DMS153 treated with DMSO at 0.1 percent for 48 hours (cell line): ENCODE data around the gene ABI3BP.

Source experiments
- DNase-seq: peaks from one replicate; lab custom pipeline; 2025; ENCODE audit not compliant: unreplicated experiment; lab: John Stamatoyannopoulos, UW

ABI3BP gene

DNA sequence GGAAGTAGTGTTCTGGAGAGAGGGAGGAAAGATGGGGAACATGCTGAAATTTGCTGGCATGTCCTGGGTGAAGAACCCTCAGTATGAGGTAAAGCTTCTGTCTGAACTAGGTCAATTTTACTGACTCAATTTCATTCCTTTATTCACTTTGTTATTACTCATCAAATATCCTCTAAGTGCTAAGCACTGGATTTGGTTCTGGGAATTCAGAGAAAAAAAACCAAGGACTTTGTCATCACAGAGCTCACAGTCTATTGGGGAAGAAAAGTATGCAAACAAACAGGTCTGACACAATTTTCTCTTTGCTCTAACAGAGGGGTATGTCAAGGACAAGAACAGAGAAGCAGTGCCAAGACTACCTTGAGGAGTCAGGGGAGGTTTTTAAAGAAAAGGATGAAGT lies 215.9 kb downstream of the ABI3BP start:
- no peak for DNase-seq

DNA sequence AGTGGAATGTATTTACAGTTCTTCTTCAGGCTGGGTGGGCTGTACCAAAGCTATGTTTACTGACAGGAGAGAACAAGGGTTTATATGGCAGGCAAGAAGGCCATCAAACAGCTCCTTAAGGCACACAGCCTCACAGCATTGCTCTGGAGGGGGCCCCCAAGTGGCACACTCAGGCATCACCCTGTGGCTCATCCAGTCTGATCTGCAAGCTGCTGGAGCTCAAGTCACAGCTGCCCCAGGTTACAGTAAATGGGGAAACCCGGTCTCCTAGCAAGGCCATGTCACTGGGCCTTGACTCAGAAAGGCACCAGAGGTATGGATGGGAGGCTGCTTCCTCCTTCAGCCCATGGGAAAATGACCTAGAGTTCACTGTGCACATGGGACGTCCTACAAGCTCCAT lies 216.5 kb downstream of the ABI3BP start:
- DNase-seq, result no peak

DNA sequence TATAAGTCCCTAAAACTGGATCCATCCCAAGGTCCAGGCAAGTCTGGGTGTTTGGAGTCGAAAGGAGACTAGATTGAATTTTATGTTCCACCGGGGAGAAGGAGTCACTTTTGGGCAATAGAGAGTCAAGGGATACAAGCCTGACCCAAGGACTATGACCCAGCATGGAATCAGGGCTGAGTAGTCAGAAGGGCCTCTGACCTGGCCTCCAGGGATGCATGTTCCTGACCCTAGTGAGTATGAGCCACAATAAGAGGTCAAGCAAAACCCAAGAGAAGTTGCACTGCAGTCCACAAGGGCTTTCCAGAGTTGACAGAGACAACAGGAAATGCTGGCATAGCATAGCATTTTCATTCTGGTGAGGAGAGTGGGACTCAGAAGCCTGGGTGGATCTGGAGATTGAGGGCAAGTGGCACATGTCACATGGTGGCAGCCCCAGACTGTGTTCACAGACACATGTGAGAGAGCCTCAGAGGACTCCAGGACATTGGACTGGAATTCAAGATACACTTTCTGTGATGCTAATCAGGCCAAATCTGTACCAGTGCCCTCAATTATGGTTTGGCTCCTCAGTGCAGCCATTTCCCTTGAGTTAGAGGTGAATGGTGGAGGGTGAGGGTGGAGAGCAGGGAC lies 217.0 kb downstream of the ABI3BP start:
- DNase-seq, result no peak

DNA sequence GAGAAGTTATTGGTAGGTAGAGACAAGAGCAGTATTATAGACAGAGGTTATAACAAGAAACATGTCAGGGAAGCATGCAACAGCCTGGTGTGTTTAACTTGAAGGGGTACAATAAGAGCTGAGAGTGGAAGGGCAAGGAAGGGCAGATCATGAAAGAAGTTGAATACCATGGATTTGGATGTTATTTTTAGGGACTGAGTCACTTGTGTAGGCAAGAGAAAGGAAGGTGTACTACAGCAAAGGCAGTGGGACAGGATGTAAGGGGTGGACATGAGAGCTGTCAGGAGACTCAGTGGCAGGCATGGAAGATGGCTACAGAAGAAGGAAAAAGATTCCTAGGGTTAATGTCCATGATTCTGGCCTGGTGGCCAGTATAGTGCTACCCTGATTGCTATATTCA lies 217.6 kb downstream of the ABI3BP start:
- no peak for DNase-seq

DNA sequence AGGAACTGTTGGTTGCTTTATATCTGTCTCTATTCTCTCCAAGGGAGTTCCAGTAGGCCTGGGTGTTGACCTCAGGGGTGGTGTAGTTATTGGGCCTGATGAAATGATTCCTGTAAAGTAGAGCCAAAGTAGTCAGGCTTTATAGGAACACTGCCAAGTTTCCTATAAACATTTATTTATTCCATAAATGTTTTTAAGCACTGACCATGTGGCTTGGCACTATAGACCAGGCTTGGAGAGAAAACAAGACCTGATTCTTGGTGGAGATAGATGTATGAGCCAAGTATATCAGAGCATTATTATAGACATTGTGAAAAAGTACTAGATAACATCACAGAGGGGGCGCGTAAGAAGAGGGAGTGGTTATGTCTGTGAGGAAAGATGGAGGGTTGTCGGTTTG lies 218.0 kb downstream of the ABI3BP start:
- DNase-seq, result no peak

GRCh38 chr3:100769693-100770092 lies 223.5 kb downstream of the ABI3BP start:
- DNase-seq, result no peak

DNA sequence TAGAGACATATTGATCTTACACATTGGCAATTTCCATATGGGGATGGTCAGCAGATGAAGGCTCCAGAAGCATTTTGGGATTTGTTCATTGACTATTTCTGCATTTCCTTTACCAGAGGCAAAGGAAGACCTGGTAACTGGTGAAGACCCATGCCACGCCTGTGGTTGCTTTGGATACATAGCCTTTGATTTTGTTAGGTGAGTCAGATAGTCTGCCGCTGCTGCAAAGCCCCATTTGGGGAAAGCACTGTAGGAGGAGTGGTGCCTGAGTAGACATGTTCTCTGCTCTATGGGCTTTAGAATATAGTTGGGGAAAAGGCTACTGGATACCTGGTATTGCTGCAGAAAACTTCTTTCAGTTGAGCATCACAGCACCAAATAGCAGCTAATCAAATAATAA lies 227.2 kb downstream of the ABI3BP start:
- no peak for DNase-seq

- DNase-seq, result no peak
Measured at GRCh38 chr3:100765437-100765975, 227.7 kb downstream of the ABI3BP start.

DNA sequence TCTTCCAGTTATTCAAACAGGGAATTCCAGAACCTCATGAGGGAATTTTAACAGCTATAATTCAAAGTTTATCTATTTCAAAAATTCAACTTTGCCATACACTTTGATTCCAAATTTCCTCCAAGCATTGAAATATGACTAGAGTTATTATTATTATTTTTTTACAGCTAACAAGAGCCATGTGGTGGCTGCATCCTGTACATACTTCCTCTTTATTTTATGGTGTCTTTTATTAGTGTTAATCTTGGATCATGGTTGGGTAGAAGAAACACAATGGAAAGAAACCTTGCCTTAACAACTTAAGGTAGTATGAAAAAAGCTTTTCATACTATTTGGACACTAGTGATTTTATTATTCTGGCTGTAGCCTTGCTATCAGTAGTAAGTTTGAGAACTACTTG lies 231.3 kb downstream of the ABI3BP start:
- no peak for DNase-seq

- DNase-seq, result no peak
Measured at GRCh38 chr3:100761211-100761942, 231.8 kb downstream of the ABI3BP start.

DNA sequence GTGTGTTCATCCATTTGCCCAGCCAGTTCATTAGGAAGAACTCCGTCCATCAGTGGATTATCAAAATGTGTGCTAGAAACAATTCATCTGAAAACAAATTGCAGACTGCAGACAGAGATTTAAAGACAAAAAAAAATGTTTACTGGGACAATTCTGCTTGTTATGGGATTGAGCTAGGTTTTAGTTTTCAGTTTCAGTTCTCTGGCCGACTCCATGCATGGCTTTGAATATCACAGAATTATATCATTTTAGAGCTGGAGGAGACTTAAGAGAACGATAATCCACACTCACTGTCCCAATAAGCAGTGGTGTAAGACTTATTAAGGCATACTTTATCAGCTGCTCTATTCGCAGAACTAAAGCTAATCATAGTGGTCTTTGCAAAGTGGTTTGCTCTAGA lies 232.8 kb downstream of the ABI3BP start:
- no peak for DNase-seq

DNA sequence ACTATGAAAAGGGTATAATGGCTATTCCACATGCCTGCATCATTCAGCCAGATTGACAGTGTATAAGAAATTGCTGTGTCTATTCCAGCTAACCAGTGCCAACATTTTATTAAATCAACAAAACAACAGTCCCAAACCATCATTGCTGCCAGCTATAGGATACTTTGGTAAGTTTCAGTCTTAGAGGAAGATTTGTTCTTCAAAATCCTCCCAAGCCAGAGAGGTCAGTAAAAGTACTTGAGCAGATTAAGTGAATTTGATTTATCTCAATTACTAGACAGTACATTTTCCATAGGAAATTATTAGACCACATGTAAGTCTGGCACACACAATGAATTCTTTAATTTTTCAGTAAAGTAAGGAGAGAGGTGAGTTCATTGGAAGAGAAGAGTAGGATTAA lies 233.3 kb downstream of the ABI3BP start:
- no peak for DNase-seq

GRCh38 chr3:100759159-100759558 lies 234.1 kb downstream of the ABI3BP start:
- DNase-seq, result no peak

DNA sequence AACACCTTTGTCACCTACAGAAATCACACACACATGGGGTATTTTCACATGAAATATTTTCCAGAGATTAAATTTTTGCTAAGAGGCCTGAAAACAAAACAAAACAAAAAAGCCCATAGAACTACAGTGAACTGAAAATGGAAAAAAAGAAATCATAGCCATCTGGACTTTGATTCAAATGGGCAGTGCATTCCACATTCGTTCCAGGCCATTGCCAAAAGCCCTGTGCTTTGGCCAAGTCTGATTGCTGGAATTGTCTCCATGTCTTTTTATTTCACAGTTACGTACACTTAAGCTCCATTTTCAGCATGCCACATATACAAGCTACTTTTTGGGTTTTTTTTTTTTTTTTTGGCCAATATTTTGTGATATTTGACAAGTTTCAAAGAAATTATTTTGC lies 236.8 kb downstream of the ABI3BP start:
- no peak for DNase-seq

DNA sequence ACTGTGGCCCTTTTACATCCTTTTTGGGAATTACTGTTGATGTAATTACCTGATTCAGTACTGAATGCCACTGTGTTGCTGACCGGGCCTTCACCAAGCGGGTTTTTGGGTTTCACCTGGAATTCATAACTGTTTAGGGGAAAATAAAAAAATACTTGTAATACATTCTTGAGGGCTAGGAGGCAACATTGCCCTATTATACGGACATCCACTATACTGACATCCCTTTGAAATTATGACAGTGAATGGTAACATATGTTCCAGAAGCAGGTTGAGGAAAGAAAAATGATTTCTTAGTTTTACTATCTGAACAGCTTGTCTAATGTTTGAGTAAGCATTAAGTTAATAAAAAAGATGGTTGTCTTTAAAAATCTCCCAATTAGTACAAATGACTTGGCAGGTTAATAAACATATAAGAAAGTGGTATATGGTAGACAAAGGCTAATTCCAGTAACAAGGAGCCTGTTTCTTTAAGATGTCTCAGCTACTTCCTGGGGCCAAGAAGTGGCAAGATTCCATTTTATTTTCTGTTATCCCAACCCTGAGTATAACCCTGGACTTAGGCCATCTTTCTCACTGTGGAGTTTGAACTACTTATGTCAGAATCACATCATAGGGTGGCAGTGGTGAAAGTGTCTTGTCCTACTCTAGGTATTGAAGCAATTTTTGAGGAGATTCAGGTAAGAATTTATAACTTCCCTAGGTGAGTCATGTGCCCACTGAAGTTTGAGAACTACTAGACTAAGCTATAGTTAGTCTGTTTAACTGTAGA lies 238.5 kb downstream of the ABI3BP start:
- DNase-seq, result no peak

GRCh38 chr3:100753846-100754245 lies 239.4 kb downstream of the ABI3BP start:
- DNase-seq, result no peak

DNA sequence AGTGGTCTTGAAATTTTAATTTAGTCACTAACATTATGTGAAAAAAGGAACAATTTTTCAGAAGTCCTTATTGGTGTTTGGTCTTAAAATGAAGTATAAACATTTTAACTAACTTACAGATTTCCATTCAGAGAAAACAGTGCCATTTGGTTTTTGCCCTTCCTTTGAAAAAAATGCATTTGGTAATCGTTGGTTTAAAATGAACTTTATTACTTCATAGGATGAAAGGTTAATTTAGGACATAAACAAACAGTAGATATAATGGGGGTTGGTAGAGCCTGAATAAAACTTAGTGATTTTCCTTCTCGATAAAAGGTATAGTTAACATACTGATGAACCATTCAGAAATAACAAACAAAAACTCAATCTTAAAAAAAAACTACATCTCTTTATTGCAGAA lies 244.3 kb downstream of the ABI3BP start:
- no peak for DNase-seq

GRCh38 chr3:100748220-100748619 lies 245.0 kb downstream of the ABI3BP start:
- no peak for DNase-seq

GRCh38 chr3:100746092-100746491 lies 247.1 kb downstream of the ABI3BP start:
- no peak for DNase-seq

- no peak for DNase-seq
Measured at GRCh38 chr3:100745617-100746016, 247.6 kb downstream of the ABI3BP start.

DNA sequence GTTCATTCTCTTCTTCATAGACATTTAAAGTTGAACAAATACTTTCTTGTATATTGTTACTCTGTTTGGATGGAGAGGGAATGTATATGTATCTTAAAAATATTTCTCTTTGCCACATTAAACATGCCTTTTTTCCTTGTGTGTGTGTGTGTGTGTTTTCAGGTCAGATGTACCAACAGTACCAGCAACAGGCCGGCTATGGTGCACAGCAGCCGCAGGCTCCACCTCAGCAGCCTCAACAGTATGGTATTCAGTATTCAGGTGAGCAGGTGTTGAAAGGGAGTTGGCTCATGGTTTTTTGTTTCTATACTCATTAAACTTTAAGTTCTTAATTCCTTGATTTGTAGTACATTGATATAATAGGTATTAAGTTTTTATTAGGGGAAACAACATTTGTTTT lies 248.6 kb downstream of the ABI3BP start:
- no peak for DNase-seq

DNA sequence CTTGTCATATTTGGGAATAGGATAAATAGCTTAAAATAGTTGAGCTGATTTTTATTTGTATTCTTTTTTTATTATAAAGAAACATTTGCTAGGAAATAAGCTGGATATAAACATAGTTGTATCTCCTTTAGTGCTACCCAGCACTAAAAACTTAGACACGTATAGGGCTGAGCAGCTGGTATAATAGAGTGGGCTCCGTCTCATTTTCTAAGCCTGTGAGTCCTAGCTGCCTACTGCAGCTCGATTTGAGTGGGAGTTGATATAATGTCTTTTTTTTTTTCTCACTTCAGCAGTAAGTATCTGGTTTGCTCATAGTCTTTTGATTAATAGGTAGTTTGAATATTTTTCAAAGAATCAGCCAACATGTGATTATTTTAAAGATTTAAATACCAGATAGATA lies 249.7 kb downstream of the ABI3BP start:
- no peak for DNase-seq
